HG02571 (cell line): ENCODE data around the gene GPR137.
A peak's percentile ranks its signal among the peaks of the same experiment; 100 is the strongest.
"Not testable (repeated sequence)": the region's sequence is repeated elsewhere in the genome, so short reads cannot be mapped to it uniquely, and the experiment has no call there.

Experiments used
- ATAC-seq: cut with Tn5 transposase; IDR thresholded peaks from one replicate; pipeline ENCODE4 v1.9.1; 2021; ENCODE audit warnings: mild to moderate bottlenecking, moderate library complexity; ENCODE audit not compliant: unreplicated experiment

GPR137 gene

GRCh38 chr11:64316672-64317324, 31.1 kb downstream of the GPR137 start:
- ATAC-seq, result no peak

GRCh38 chr11:64317325-64317960, 31.8 kb downstream of the GPR137 start, which contains the start of gene TRMT112:
Gene TRMT112, minus strand, starts transcription at chr11:64317559. Its CDS starts 33 bp downstream, at chr11:64317526.
- peak; percentile 59 for ATAC-seq

- peak; percentile 72 for ATAC-seq
Measured at GRCh38 chr11:64317961-64318765, 32.5 kb downstream of the GPR137 start, which contains the start of gene PRDX5. Gene PRDX5, plus strand, starts transcription at chr11:64318121. Its CDS starts 95 bp downstream, at chr11:64318216.

DNA sequence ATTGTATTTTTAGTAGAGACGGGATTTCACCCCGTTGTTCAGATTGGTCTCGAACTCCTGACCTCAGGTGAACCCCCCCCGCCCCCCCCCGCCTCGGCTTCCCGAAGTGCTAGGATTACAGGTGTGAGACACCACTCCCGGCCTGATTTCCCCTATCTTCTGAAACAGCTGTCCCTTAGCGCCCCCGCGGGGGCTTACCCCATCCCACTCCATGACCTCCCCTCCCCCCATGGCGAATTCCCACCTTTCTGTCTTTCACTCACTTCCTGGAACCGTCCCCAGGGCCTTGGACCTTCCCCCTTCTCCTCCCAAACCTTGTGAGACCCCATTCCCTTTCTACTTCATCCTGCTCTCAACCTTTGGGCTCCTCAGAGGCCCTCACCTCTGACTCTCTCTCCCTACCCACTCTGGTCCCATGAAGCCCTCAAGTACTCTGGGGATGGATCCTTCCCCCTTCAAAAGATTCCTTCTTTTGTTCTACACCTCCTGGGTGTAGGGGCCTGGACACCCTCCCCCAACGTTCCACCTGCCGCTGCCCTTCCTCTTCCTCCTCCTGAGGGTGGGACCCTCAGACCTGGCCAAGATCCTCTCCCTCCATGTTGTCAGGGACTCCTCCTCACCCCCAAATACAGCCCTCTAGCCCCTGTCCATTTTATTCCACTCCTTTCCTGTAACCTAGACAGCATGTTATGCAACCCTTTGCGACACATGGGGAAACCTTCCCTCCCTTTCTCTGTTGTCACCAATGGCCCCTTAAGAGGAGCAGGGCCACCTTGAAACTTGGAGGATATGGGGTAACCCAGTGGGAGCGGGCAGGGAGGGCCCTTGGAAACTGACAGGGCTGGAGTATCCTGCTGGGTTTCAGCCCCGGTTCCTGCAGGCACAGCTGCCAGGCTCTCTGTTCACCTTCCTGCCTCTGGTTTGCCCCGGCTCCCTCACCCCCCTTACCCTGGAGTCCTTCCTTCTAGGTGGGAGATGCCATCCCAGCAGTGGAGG, 33.4 kb downstream of the GPR137 start:
- no peak for ATAC-seq

- no peak for ATAC-seq
Measured at GRCh38 chr11:64320556-64320955, 34.9 kb downstream of the GPR137 start.

GRCh38 chr11:64321026-64321425, 35.4 kb downstream of the GPR137 start:
- ATAC-seq, result no peak

DNA sequence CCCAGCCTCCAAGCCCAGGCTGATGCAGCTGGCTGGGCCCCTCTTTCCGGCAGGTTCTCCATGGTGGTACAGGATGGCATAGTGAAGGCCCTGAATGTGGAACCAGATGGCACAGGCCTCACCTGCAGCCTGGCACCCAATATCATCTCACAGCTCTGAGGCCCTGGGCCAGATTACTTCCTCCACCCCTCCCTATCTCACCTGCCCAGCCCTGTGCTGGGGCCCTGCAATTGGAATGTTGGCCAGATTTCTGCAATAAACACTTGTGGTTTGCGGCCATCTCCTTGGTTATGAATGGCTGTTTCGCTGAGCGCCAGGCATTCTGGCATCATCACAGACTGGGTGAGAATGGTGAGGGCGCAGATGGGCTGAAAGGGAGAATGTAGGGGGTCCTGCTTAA, 35.9 kb downstream of the GPR137 start:
- no peak for ATAC-seq

DNA sequence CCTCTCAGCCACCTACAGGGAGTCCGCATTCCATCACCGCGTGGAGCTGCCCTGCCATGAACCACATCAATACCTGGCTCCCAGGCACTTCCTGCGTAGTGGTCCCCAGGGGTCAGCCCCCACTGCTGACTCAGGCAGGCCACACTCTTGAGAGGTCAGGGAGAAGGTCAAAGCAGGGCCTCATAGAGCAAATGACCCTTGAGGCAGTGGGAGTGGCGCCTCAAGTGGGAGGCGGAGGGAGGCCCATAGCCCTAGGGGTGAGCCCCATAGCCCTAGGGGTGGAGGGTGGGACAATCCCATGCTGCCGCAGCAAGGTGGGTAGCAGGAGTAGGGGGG, 37.2 kb downstream of the GPR137 start:
- no peak for ATAC-seq

- ATAC-seq, result no peak
Measured at GRCh38 chr11:64323373-64323772, 37.7 kb downstream of the GPR137 start.

- ATAC-seq, result not testable (repeated sequence)
Measured at GRCh38 chr11:64323984-64324383, 38.3 kb downstream of the GPR137 start.

- ATAC-seq, result no peak
Measured at GRCh38 chr11:64324692-64325469, 39.2 kb downstream of the GPR137 start.

DNA sequence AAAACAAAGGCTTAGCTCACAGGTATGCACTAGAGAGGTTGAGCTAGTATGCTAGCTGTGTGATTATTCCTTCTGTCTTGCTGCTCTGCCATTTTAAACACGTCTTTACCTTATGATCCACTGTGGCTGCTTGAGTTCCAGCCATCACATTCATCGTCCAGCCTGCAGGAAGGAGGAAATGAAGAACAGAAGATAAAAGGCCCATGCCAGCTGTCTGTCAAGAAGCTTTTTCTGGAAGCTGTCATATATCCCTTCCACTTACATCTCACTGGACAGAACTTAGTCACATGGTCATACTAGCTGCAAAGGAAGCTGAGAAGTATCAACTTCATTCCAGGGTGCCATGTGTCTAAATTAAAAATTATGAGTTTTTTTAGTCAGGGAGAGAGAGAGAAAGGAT, 41.7 kb downstream of the GPR137 start:
- ATAC-seq, result no peak

GRCh38 chr11:64327993-64328392, 42.3 kb downstream of the GPR137 start:
- no peak for ATAC-seq

DNA sequence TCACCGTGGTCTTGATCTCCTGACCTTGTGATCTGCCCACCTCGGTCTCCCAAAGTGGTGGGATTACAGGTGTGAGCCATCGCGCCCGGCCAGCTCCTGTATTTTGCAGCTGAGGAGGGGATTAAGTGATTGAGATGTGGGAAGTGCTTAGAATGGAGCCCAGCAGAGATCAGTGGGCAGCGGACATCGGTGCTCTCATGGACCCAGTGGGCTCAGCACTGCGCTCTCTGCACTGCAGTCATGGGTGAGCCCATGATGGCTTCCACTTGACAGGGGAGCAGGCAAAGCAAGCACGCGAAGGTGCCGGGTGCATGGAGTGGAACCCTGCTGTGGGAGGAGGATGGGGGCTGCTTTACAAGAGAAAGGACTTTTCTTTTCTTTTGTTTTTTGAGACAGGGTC, 45.2 kb downstream of the GPR137 start:
- ATAC-seq, result no peak

- peak; percentile 49 for ATAC-seq
Measured at GRCh38 chr11:64331569-64332371, 46.1 kb downstream of the GPR137 start.

- ATAC-seq, result no peak
Measured at GRCh38 chr11:64333556-64333955, 47.9 kb downstream of the GPR137 start.

DNA sequence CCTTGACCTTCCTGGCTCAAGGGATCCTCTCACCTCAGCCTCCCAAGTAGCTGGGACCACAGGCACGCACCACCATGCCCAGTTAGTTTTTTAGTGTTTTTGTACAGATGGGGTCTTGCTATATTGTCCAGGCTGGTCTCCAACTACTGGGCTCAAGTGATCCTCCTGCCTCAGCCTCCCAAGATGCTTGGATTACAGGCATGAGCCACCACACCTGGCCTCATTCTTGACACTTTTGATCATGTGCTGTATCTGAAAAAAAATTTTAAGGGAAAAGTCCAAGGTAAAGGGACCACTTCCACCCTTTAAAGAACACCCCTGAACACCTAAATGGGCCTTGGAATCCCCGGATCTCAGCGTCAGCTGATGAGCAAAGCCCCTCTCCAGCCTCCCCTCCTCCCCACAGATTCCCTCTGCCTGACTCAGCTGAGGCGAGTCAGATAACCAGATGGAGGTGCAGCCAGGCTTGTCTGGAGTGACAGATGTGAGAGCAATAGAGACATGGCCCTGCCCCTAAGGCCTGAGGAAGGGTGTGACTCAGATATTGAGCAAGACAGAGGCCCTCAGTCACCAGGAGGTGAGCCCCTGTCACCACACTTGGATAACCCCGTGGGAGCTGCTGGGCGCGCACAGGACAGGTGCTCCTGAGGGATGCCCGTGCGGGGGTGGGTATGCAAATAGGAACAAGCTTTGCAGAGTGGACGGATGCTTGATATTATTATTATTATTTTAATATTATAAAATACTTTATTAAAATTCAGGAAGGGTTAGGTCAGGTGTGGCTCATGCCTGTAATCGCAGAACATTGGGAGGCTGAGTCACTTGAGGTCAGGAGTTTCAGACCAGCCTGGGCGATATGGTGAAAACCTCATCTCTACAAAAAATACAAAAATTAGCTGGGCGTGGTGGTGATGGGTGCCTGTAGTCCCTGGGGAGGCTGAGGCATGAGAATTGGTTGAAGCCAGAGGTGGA, 49.4 kb downstream of the GPR137 start:
- ATAC-seq, result peak; percentile 65
